ENCODE measurements around the gene CLDN4. TPM values are rescaled to one million over a fixed set of nuclear protein-coding genes. Genes with fewer than 3 reads are reported as not detected.

Gene CLDN4
- total RNA-seq, 1 donor from 2014 or later: 116 TPM

DNA sequence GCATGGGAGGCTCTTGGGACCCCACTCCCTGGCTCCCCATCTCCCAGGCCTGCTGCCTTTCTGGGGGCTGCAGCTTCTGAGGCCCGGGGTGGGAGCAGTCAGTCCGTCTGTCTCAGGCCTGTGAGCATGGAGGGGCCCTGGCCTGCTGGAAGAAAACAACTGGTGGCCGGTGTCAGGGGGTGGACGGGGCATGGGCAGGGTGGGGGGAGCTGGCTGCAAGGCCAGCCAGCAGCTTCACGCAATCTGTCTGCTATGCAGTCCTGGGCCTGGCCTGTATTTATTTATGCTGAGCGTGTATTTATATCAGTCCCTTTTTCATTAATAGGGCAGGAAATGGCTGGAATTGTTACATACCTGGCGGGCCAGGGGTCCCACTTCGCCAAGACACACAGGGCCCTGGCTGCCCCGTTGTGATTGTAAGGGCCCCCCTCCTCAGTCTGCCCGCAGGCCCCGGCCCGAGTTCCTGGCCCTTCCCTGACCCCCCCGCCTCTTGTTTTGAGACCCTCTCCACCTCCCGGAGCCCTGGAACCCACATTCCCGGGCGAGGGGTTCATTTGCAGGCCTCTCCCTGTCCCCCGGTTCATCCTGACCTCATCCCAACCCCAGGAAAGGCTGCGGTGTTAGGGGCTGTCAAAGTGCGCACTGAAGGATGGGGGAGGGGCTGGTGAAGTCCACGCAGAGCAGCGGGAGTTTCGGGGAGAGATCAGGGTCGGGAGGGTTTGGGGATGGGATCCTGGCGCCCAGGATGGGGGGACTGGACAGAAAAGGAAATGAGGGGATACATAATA lies 38.4 kb downstream of the CLDN4 start:
- intact Hi-C loops (cut with DNase I): no loop called here
- TF ChIP-seq, protein P1, sequence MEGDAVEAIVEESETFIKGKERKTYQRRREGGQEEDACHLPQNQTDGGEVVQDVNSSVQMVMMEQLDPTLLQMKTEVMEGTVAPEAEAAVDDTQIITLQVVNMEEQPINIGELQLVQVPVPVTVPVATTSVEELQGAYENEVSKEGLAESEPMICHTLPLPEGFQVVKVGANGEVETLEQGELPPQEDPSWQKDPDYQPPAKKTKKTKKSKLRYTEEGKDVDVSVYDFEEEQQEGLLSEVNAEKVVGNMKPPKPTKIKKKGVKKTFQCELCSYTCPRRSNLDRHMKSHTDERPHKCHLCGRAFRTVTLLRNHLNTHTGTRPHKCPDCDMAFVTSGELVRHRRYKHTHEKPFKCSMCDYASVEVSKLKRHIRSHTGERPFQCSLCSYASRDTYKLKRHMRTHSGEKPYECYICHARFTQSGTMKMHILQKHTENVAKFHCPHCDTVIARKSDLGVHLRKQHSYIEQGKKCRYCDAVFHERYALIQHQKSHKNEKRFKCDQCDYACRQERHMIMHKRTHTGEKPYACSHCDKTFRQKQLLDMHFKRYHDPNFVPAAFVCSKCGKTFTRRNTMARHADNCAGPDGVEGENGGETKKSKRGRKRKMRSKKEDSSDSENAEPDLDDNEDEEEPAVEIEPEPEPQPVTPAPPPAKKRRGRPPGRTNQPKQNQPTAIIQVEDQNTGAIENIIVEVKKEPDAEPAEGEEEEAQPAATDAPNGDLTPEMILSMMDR (IDR thresholded peaks at IDR 0.05): no peak
- Histone ChIP-seq H3K27me3 (ENCODE audit: low read depth) (no peaks in the 10 kb centered on the region), H3K9me3 (no peaks in the 10 kb centered on the region), H3K4me3 (no peak overlapping the region), H3K4me1 (peaks cover 36% of the 10 kb centered on the region), H3K27ac (peak overlapping the region; percentile 41), H3K36me3 (no peaks in the 10 kb centered on the region)
- ATAC-seq (no peak), DNase-seq (no peak)

DNA sequence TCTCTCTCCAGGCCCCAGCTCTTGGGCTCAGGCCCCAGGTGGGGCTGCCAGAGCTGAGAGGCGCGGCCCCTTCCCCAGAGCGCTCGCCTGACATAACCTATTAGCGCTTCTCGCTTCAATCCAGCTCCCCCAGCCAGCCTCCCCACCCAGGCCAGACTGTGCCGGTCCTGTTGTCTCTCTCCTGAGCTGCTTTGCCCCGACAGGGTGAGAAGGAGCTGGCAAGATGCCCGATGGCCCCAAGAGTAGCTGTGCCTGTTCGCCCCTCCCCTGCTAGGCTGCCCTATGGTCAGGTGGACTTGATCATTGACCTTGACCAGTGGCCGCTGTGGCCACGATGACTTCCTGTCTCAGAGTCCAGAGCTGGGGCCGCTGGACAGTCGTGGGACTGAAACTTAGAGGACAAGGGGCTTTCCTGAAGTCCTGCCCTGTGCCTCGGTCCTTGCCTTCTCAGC lies 39.3 kb downstream of the CLDN4 start:
- ATAC-seq (peak in 1 of 2 donors; percentile 4), DNase-seq (no peak)
- Histone ChIP-seq H3K27ac (peak overlapping the region; percentile 21), H3K4me1 (peaks cover 36% of the 10 kb centered on the region), H3K4me3 (no peak overlapping the region), H3K9me3 (no peaks in the 10 kb centered on the region), H3K36me3 (no peaks in the 10 kb centered on the region), H3K27me3 (ENCODE audit: low read depth) (no peaks in the 10 kb centered on the region)
- TF ChIP-seq, protein P1 (IDR thresholded peaks at IDR 0.05): no peak
- intact Hi-C loops (cut with DNase I): no loop called here

DNA sequence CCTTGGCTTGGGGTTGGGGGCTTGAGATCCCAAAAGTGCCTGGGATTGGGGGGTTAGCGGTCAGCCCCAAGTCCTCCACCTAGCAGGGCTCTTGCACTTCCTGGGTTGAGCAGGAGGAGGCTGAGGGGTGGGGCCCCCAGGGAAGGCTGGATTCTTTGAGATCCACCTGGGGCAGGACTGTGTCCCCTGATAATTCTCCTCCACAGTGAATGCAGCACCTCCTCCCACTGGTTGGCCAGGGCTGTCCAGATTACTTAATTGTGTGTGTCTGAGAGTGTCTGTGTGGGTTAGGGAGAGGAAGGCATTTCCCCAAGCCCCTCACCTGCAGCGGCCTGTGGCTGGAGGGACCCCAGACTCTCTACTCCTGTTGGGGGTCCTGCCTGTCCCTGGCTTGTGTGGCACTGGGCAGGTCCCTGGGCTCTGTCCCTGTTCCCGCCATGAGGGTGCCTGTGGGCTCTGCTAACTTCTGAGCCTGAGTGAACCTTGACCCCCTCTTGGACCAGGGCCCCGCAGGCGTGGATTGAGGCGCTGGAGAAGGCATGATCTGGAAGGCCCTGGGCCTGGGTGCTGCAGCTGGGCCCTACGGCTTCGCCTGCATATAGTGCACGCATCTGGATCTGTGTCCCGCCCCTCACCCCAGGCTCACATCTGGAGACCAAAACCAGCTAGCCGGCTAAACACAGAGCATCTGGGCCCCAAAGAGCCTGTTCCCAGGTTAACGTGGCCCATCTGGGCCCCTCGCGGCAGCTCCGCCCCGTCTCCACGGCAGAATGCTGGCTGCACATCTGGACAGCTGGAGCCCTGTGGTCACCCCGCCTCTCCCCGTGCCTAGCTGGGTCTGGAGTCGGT lies 40.6 kb downstream of the CLDN4 start:
- H3K27ac ChIP-seq: peak overlapping the region; percentile 24
- H3K9me3 ChIP-seq: no peaks in the 10 kb centered on the region
- no peaks in the 10 kb centered on the region for H3K27me3 ChIP-seq (ENCODE audit: low read depth)
- H3K4me3 ChIP-seq: no peak overlapping the region
- ATAC-seq: peak; percentile 4 to 15
- TF ChIP-seq, protein P1 (IDR thresholded peaks at IDR 0.05): no peak
- intact Hi-C loops (cut with DNase I): no loop called here
- peaks cover 36% of the 10 kb centered on the region for H3K4me1 ChIP-seq
- DNase-seq: no peak
- no peaks in the 10 kb centered on the region for H3K36me3 ChIP-seq

DNA sequence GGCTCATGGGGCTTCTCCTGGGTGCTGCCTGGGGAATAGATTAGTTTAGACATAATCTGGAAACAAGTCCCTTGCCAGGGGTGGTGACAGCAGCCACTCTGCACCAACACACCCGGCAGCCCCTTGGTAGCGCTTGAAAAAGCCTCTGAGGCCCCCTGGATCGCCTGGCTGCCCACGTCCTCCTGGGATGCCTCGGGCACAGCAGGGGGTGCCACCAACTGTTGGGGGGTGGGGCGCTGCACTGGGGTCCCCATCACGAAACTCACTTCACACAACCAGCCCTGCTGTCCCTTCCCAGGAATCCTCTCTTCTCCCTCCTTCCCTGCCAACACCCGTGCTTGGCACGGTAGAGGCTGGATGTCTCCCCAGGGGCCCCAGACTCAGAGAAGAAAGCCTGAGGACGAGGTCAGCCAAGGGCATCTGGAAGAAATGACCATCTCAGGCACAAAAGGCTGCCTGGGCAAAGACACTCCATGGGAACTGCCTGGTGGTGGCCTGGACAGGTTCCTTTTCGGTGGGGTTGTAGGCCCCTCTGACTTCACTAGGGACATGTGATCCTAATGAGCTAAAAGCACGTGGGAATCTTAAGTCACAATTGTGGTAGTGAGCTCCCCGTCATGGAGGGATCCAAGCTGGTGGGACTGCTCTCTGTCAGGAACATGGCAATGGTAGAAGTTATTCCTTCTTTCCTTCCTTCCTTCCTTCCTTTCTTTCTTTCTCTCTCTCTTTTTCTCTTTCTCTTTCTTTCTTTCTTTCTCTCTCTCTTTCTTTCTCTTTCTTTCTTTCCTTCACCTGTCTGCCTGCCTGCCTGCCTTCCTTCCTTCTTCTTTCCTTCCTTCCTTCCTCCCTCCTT lies 41.5 kb downstream of the CLDN4 start:
- TF ChIP-seq, protein P1 (IDR thresholded peaks at IDR 0.05): no peak
- Histone ChIP-seq H3K4me3 (no peak overlapping the region), H3K9me3 (no peaks in the 10 kb centered on the region), H3K27ac (peak overlapping the region; percentile 24), H3K36me3 (no peaks in the 10 kb centered on the region), H3K27me3 (ENCODE audit: low read depth) (no peaks in the 10 kb centered on the region), H3K4me1 (peaks cover 36% of the 10 kb centered on the region)
- intact Hi-C loops (cut with DNase I): no loop called here
- no peak for DNase-seq
- ATAC-seq: no peak

DNA sequence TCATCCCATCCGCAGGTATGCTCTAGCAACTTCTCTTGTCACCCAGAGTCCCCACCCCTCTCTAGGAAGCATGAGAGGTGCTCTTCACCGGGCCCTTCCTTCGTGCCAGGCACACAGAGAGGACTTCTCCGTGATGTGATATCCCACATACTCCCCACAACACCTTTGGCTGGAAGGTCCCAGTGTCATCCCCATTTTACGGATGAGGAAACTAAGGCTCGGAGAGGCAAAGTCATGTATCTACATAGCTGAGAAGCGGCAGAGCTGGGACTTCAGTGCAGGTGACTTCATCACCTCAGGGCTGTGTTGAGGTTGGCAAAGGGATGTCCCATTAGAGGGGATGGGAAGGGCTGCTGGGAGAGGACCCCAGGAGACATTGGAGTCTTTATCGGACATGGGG lies 45.6 kb downstream of the CLDN4 start:
- intact Hi-C loops (cut with DNase I): no loop called here
- DNase-seq: no peak

More for the DNA sequence above, 45.6 kb downstream of the CLDN4 start:
- peaks cover 37% of the 10 kb centered on the region for H3K4me1 ChIP-seq
- no peaks in the 10 kb centered on the region for H3K9me3 ChIP-seq
- no peak overlapping the region for H3K27ac ChIP-seq
- TF ChIP-seq, protein P1 (IDR thresholded peaks at IDR 0.05): no peak
- no peaks in the 10 kb centered on the region for H3K27me3 ChIP-seq (ENCODE audit: low read depth)
- no peaks in the 10 kb centered on the region for H3K36me3 ChIP-seq
- no peak for ATAC-seq
- H3K4me3 ChIP-seq: no peak overlapping the region

Data from lower lobe of right lung (tissue), 2 donors.